Thyroid gland (tissue), 4 donors: ENCODE data around the gene HSPA1L. TPM values are rescaled to one million over a fixed set of nuclear protein-coding genes. Genes with fewer than 3 reads are reported as not detected.

ENCODE experiments used
- DNase-seq, 2 donors: peaks; one replicate each; pipeline ENCODE4 v3.0.0-alpha.2; 2019
- H3K27ac ChIP-seq, 3 donors: fragments of 200-600 bp; sonication (generic); 1 replicate in 2 of 3; 2 replicates in 1 of 3; pipeline ENCODE4 v1.5.1; 2016 to 2019; ENCODE audit warnings: mild to moderate bottlenecking in 1 of 3, moderate library complexity in 1 of 3
- H3K27me3 ChIP-seq: fragments of 200-600 bp; sonication (generic); one replicate; pipeline ENCODE4 v1.5.1; 2019
- H3K36me3 ChIP-seq, 2 donors: fragments of 200-600 bp; sonication (generic); one replicate each; pipeline ENCODE4 v1.5.1; 2016 to 2019
- H3K4me1 ChIP-seq, 2 donors: fragments of 200-600 bp; sonication (generic); one replicate each; pipeline ENCODE4 v1.5.1; 2017 to 2019
- H3K4me3 ChIP-seq, 3 donors: fragments of 200-600 bp; sonication (generic); replicated peaks in 1 of 3; 1 replicate in 2 of 3; 2 replicates in 1 of 3; pipeline ENCODE4 v1.5.1; 2016; ENCODE audit warnings: mild to moderate bottlenecking in 1 of 3
- H3K9me3 ChIP-seq: fragments of 200-600 bp; sonication (generic); one replicate; pipeline ENCODE4 v1.5.1; 2017
- CTCF ChIP-seq, 6 experiments: fragments of 200-600 bp in 3 of 6; fragments of 450-650 bp in 3 of 6; sonication (generic) in 3 of 6; IDR thresholded peaks; one replicate each; pipeline ENCODE4 v1.5.1; 2016 to 2019; ENCODE audit warnings: antibody characterized with exemption in 6 of 6, mild to moderate bottlenecking in 2 of 6, inconsistent platforms in 1 of 6, moderate library complexity in 1 of 6
- POLR2A ChIP-seq, 2 donors: fragments of 450-650 bp; IDR thresholded peaks; one replicate each; pipeline ENCODE4 v1.6.1; 2017; ENCODE audit warnings: antibody characterized with exemption in 2 of 2, mild to moderate bottlenecking in 2 of 2, moderate library complexity in 1 of 2
- WGBS, 2 donors: methylation state at CpG; one replicate each; pipeline ENCODE4 v1.1.5; 2017; 5-methylcytosine and 5-hydroxymethylcytosine counted together
- intact Hi-C: fragments of 100-400 bp; cut with DNase I; formaldehyde crosslinking; loops from one replicate; pipeline ENCODE4 v1.15.1; 2023
- total RNA-seq, 4 donors: library from RNA; depleted of rRNA; stranded (reverse); fragments of >200 nt; gene quantifications; one replicate each; pipeline ENCODE4 v1.2.3, GENCODE V29; 2016

Gene HSPA1L
- total RNA-seq, 4 donors from 2014 or later, result 3.5 to 4.1 (median 3.9) TPM

DNA sequence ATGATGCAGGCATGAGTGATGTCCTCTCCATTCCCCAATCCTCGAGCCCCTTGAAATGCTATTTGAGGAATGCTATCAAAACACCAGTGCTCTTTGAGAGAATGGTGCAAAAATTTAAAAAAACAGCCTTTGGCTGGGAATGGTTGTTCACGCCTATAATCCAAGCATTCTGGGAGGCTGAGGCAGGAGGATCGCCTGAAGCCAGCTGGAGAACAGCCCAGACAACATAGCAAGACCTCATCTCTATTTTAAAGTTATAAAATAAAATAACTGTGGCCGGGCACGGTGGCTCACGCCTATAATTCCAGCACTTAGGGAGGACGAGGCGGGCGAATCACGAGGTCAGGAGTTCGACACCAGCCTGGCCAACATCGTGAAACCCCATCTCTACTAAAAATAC is 15.3 kb downstream of the HSPA1L start:
- H3K4me3 ChIP-seq, result no peak overlapping the region
- peaks cover 7 to 9% of the 10 kb centered on the region in 2 donors for H3K4me1 ChIP-seq
- TF ChIP-seq CTCF (IDR thresholded peaks at IDR 0.05) (no peak), POLR2A (IDR thresholded peaks at IDR 0.05) (no peak)
- intact Hi-C loops, result no loop called here
- no peaks in the 10 kb centered on the region for H3K27me3 ChIP-seq
- 85 to 87% methylated on average over 12 of the region's 12 CpGs for WGBS, 2 donors
- DNase-seq, result no peak
- H3K27ac ChIP-seq, result no peak overlapping the region
- H3K36me3 ChIP-seq, result no peaks in the 10 kb centered on the region
- no peaks in the 10 kb centered on the region for H3K9me3 ChIP-seq

DNA sequence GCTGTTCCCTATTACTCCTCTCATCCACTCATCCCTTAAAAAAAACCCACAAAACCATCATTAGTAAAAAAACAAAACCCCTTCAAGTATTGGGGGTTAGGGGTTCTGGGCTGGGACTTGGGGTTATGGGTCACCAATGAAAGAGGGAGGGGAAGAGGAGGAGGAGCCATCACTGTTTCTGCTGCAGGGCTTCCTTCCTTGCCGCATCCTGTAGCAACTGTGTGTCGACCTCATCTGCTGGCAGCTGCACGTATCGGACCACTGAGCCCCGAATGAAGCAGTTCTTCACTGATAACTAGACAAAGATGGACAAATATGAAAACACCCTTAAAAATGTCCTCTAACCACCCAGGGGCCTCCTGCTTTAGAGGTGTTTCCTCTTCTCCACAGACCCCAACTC is 17.5 kb downstream of the HSPA1L start:
- intact Hi-C loops, result no loop called here
- peak overlapping the region in 2 of 3 donors; percentile 10 to 91 for H3K27ac ChIP-seq
- TF ChIP-seq POLR2A (IDR thresholded peaks at IDR 0.05) (no peak), CTCF (IDR thresholded peaks at IDR 0.05) (no peak)

DNA sequence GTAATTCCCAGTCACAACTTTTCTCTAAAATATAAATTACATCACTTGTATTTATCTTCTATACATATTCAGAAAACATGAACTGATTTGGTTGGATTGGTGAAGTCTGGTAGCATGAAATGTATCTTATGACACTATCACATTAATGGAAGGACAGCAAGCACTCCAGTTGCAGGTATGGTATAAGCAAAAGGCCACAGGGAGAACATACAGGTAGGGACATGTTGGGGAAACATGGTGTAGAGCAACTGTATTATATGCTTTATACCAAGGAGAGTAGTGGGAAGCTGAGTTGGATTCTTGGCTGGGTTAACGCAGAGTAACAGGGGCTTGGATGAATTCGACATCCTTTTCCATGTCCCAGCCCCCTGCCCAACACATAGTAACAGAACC is 18.1 kb downstream of the HSPA1L start:
- no peak for DNase-seq
- H3K4me1 ChIP-seq, result peaks cover 11 to 14% of the 10 kb centered on the region in 2 donors
- WGBS, 2 donors, result 94 to 97% methylated on average over 2 of the region's 2 CpGs
- TF ChIP-seq CTCF (IDR thresholded peaks at IDR 0.05), result no peak
- TF ChIP-seq POLR2A (IDR thresholded peaks at IDR 0.05), result no peak
- no peaks in the 10 kb centered on the region for H3K36me3 ChIP-seq
- H3K27me3 ChIP-seq, result no peaks in the 10 kb centered on the region
- no peak overlapping the region for H3K4me3 ChIP-seq
- intact Hi-C loops, result no loop called here
- H3K27ac ChIP-seq, result peak overlapping the region in 2 of 3 donors; percentile 10 to 91
- no peaks in the 10 kb centered on the region for H3K9me3 ChIP-seq

More for the DNA sequence above, 17.5 kb downstream of the HSPA1L start:
- Histone ChIP-seq H3K36me3 (no peaks in the 10 kb centered on the region), H3K27me3 (no peaks in the 10 kb centered on the region), H3K9me3 (no peaks in the 10 kb centered on the region), H3K4me3 (no peak overlapping the region), H3K4me1 (peaks cover 11 to 14% of the 10 kb centered on the region in 2 donors)
- no peak for DNase-seq
- 71 to 77% methylated on average over 5 of the region's 5 CpGs for WGBS, 2 donors

- TF ChIP-seq POLR2A (IDR thresholded peaks at IDR 0.05) (peak; percentile 31 to 69), CTCF (IDR thresholded peaks at IDR 0.05) (peak; percentile 34 to 96 (median 78))
- 1 to 3% methylated on average over 17 to 22 of the region's 75 CpGs for WGBS, 2 donors
- H3K36me3 ChIP-seq, result no peaks in the 10 kb centered on the region
- no peaks in the 10 kb centered on the region for H3K27me3 ChIP-seq
- DNase-seq, result peak; percentile 91 to 93
- peak within 1 kb of the TSS; percentile 91 to 94 (median 92) for H3K27ac ChIP-seq
- peaks cover 11 to 14% of the 10 kb centered on the region in 2 donors for H3K4me1 ChIP-seq
- intact Hi-C loops, result no loop called here
- no peaks in the 10 kb centered on the region for H3K9me3 ChIP-seq
- H3K4me3 ChIP-seq, result peak within 1 kb of the TSS; percentile 72 to 96 (median 93)
These were observed 19.3 kb downstream of the HSPA1L start, which contains the start of gene VARS1 for GRCh38 chr6:31795616-31796298. Gene VARS1 (minus strand): TSS chr6:31795752. CDS start chr6:31795217, 535 bp downstream.

- Histone ChIP-seq H3K27ac (peak overlapping the region; percentile 91 to 94 (median 92)), H3K27me3 (no peaks in the 10 kb centered on the region), H3K4me1 (peaks cover 11 to 14% of the 10 kb centered on the region in 2 donors), H3K4me3 (peak overlapping the region; percentile 72 to 96 (median 93)), H3K36me3 (no peaks in the 10 kb centered on the region), H3K9me3 (no peaks in the 10 kb centered on the region)
- intact Hi-C loops, result no loop called here
- DNase-seq, result no peak
- TF ChIP-seq POLR2A (IDR thresholded peaks at IDR 0.05) (no peak), CTCF (IDR thresholded peaks at IDR 0.05) (no peak)
- WGBS, 2 donors, result 3 to 4% methylated on average over 28 of the region's 44 CpGs
These were observed 20.0 kb downstream of the HSPA1L start for GRCh38 chr6:31794866-31795615.
